ENCODE results near the gene PLEKHH2. TPM values are rescaled to one million over a fixed set of nuclear protein-coding genes. Genes with fewer than 3 reads are reported as not detected.
"Not testable (repeated sequence)": the region's sequence is repeated elsewhere in the genome, so short reads cannot be mapped to it uniquely, and the experiment has no call there.

The PLEKHH2 gene
- total RNA-seq, 1 donor from 2014 or later = 21.3 TPM

GRCh38 chr2:43707255-43708015, 70.4 kb downstream of the PLEKHH2 start:
- no peak overlapping the region for H3K4me3 Mint-ChIP-seq (ENCODE audit: low read depth)
- intact Hi-C loops (cut with micrococcal nuclease) = no loop called here
- no peak overlapping the region for H3K27ac Mint-ChIP-seq

DNA sequence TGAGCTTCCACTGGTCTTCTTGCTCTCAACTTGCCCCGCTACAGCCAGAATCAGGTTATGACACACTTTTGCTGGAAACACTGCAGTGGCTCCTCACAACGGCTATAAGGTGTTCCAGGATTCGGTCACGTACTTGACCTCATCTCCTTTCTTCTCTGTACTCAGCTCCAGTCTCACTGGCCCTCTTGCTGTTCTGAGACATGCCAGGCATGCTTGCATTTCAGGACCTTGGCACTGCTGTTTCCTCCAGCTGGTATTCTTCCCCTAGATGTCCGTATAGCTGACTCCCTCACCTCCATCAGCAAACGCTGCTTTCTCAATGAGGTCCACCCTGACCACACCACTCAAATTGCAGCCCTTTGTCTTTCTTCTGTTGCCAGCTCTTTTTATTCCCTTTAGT, 71.1 kb downstream of the PLEKHH2 start:
- intact Hi-C loops (cut with micrococcal nuclease) = no loop called here
- no peak for DNase-seq (ENCODE audit: low spot score)

More at GRCh38 chr2:43707255-43708015, 70.4 kb downstream of the PLEKHH2 start:
- Mint-ChIP-seq H3K9me3 (no peaks in the 10 kb centered on the region), H3K4me1 (ENCODE audit: low read depth) (no peaks in the 10 kb centered on the region), H3K27me3 (ENCODE audit: low read depth) (no peaks in the 10 kb centered on the region), H3K36me3 (ENCODE audit: low read depth) (peaks cover 21% of the 10 kb centered on the region)
- DNase-seq (ENCODE audit: low spot score) = no peak

DNA sequence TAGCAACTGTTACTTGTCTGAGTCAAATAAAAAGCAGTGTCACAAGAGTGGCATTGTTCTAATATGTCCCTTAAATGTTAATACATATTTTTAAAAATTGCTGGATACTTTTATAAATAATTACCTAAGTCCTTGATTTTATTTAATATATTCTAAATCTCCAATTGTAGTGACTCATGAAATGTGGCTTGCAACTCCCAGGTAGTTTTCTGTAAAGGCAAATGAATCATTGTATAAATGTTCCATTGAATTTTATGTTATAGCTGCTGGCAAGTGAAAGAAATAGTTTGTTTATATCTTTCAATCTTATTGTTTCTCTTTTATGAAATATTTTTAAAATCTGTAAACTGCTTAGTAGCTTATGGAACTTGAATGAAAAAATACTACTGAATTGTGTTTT, 71.8 kb downstream of the PLEKHH2 start:
- intact Hi-C loops (cut with micrococcal nuclease) = no loop called here
- H3K9me3 Mint-ChIP-seq = no peaks in the 10 kb centered on the region
- DNase-seq (ENCODE audit: low spot score) = no peak
- H3K27ac Mint-ChIP-seq = no peak overlapping the region
- no peaks in the 10 kb centered on the region for H3K4me1 Mint-ChIP-seq (ENCODE audit: low read depth)
- no peak overlapping the region for H3K4me3 Mint-ChIP-seq (ENCODE audit: low read depth)
- peaks cover 22% of the 10 kb centered on the region for H3K36me3 Mint-ChIP-seq (ENCODE audit: low read depth)
- H3K27me3 Mint-ChIP-seq (ENCODE audit: low read depth) = no peaks in the 10 kb centered on the region

More for the DNA sequence above, 71.1 kb downstream of the PLEKHH2 start:
- no peaks in the 10 kb centered on the region for H3K4me1 Mint-ChIP-seq (ENCODE audit: low read depth)
- H3K36me3 Mint-ChIP-seq (ENCODE audit: low read depth) = peaks cover 22% of the 10 kb centered on the region
- no peaks in the 10 kb centered on the region for H3K9me3 Mint-ChIP-seq
- no peak overlapping the region for H3K4me3 Mint-ChIP-seq (ENCODE audit: low read depth)
- peak overlapping the region; percentile 14 for H3K27ac Mint-ChIP-seq
- no peaks in the 10 kb centered on the region for H3K27me3 Mint-ChIP-seq (ENCODE audit: low read depth)

GRCh38 chr2:43710866-43711265, 73.8 kb downstream of the PLEKHH2 start:
- H3K9me3 Mint-ChIP-seq = no peaks in the 10 kb centered on the region
- H3K4me3 Mint-ChIP-seq (ENCODE audit: low read depth) = no peak overlapping the region
- H3K4me1 Mint-ChIP-seq (ENCODE audit: low read depth) = peaks cover 3% of the 10 kb centered on the region
- H3K27ac Mint-ChIP-seq = no peak overlapping the region
- H3K36me3 Mint-ChIP-seq (ENCODE audit: low read depth) = peaks cover 19% of the 10 kb centered on the region
- no peak for DNase-seq (ENCODE audit: low spot score)
- intact Hi-C loops (cut with micrococcal nuclease) = no loop called here
- no peaks in the 10 kb centered on the region for H3K27me3 Mint-ChIP-seq (ENCODE audit: low read depth)

DNA sequence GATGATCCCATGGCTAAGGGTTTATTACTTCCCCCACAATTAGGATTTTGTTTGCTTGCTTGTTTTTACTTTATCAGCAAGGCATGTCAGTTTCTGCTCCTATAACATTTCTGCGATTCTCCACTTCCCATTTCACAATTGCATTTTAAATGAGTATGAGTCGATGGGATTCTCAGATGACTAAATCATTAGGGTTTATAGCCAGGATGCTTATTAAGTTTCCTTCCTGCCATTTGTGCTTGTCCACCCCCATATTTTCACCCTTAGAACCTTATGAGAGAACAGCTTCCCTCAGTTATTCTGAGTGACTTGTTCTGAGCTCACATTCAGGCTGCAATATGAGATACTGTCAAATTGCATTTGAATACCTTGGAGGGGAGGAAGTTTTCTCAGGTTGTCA, 77.1 kb downstream of the PLEKHH2 start:
- intact Hi-C loops (cut with micrococcal nuclease) = no loop called here
- Mint-ChIP-seq H3K27me3 (ENCODE audit: low read depth) (no peaks in the 10 kb centered on the region), H3K36me3 (ENCODE audit: low read depth) (peaks cover 13% of the 10 kb centered on the region), H3K4me3 (ENCODE audit: low read depth) (no peak overlapping the region), H3K9me3 (no peaks in the 10 kb centered on the region), H3K4me1 (ENCODE audit: low read depth) (peaks cover 4% of the 10 kb centered on the region), H3K27ac (no peak overlapping the region)
- DNase-seq (ENCODE audit: low spot score) = no peak

- Mint-ChIP-seq H3K4me3 (ENCODE audit: low read depth) (no peak overlapping the region), H3K27ac (no peak overlapping the region)
- intact Hi-C loops (cut with micrococcal nuclease) = no loop called here
Observed at GRCh38 chr2:43715300-43716098, 78.4 kb downstream of the PLEKHH2 start.

GRCh38 chr2:43717322-43717721, 80.3 kb downstream of the PLEKHH2 start:
- H3K4me3 Mint-ChIP-seq (ENCODE audit: low read depth) = no peak overlapping the region
- intact Hi-C loops (cut with micrococcal nuclease) = no loop called here
- H3K36me3 Mint-ChIP-seq (ENCODE audit: low read depth) = peaks cover 3% of the 10 kb centered on the region
- no peaks in the 10 kb centered on the region for H3K9me3 Mint-ChIP-seq
- no peak overlapping the region for H3K27ac Mint-ChIP-seq
- no peak for DNase-seq (ENCODE audit: low spot score)
- H3K27me3 Mint-ChIP-seq (ENCODE audit: low read depth) = no peaks in the 10 kb centered on the region
- H3K4me1 Mint-ChIP-seq (ENCODE audit: low read depth) = peaks cover 4% of the 10 kb centered on the region

More at GRCh38 chr2:43715300-43716098, 78.4 kb downstream of the PLEKHH2 start:
- no peaks in the 10 kb centered on the region for H3K27me3 Mint-ChIP-seq (ENCODE audit: low read depth)
- peaks cover 6% of the 10 kb centered on the region for H3K36me3 Mint-ChIP-seq (ENCODE audit: low read depth)
- DNase-seq (ENCODE audit: low spot score) = no peak
- H3K9me3 Mint-ChIP-seq = no peaks in the 10 kb centered on the region
- H3K4me1 Mint-ChIP-seq (ENCODE audit: low read depth) = peaks cover 4% of the 10 kb centered on the region

- Mint-ChIP-seq H3K4me1 (ENCODE audit: low read depth) (peaks cover 4% of the 10 kb centered on the region), H3K27ac (no peak overlapping the region), H3K36me3 (ENCODE audit: low read depth) (no peaks in the 10 kb centered on the region), H3K27me3 (ENCODE audit: low read depth) (no peaks in the 10 kb centered on the region), H3K4me3 (ENCODE audit: low read depth) (no peak overlapping the region), H3K9me3 (no peaks in the 10 kb centered on the region)
- intact Hi-C loops (cut with micrococcal nuclease) = no loop called here
- no peak for DNase-seq (ENCODE audit: low spot score)
Observed at GRCh38 chr2:43718530-43719124, 81.6 kb downstream of the PLEKHH2 start.

- Mint-ChIP-seq H3K9me3 (no peaks in the 10 kb centered on the region), H3K36me3 (ENCODE audit: low read depth) (no peaks in the 10 kb centered on the region), H3K4me1 (ENCODE audit: low read depth) (peaks cover 3% of the 10 kb centered on the region), H3K27ac (peak overlapping the region; percentile 6), H3K4me3 (ENCODE audit: low read depth) (no peak overlapping the region), H3K27me3 (ENCODE audit: low read depth) (no peaks in the 10 kb centered on the region)
- DNase-seq (ENCODE audit: low spot score) = no peak
- intact Hi-C loops (cut with micrococcal nuclease) = no loop called here
Observed at GRCh38 chr2:43724728-43725526, 87.9 kb downstream of the PLEKHH2 start.

DNA sequence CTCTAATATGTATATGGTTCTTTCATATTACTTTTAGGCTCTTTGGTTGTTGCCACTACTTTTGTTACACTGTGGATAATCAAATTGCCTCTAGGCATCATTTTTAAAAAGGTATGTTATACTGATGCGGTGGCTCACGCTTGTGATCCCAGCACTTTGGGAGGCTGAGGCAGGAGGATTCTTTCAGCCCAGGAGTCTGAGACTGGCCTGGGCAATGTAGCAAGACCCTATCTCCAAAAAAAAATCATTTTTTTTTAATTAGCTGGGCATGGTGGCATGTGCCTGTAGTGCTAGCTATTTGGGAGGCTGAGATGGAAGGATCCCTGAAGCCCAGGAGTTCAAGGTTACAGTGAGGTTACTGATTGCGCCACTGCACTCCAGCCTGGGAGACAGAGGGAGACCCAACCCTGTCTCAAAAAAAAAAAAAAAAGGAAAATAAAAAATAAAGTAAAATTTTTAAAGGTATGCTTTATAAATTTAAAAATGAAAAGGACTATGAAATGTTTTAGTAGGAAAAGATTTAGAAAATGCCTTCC, 88.7 kb downstream of the PLEKHH2 start:
- Mint-ChIP-seq H3K9me3 (no peaks in the 10 kb centered on the region), H3K4me1 (ENCODE audit: low read depth) (peaks cover 3% of the 10 kb centered on the region), H3K4me3 (ENCODE audit: low read depth) (no peak overlapping the region), H3K27ac (peak overlapping the region; percentile 1), H3K27me3 (ENCODE audit: low read depth) (no peaks in the 10 kb centered on the region), H3K36me3 (ENCODE audit: low read depth) (peaks cover 3% of the 10 kb centered on the region)
- intact Hi-C loops (cut with micrococcal nuclease) = no loop called here
- no peak for DNase-seq (ENCODE audit: low spot score)

GRCh38 chr2:43726961-43727633, 90.0 kb downstream of the PLEKHH2 start:
- H3K4me1 Mint-ChIP-seq (ENCODE audit: low read depth); H3K27me3 Mint-ChIP-seq (ENCODE audit: low read depth); H3K4me3 Mint-ChIP-seq (ENCODE audit: low read depth); H3K9me3 Mint-ChIP-seq; intact Hi-C loops (cut with micrococcal nuclease); H3K36me3 Mint-ChIP-seq (ENCODE audit: low read depth); DNase-seq (ENCODE audit: low spot score): not testable (repeated sequence)
- H3K27ac Mint-ChIP-seq = peak overlapping the region; percentile 46

DNA sequence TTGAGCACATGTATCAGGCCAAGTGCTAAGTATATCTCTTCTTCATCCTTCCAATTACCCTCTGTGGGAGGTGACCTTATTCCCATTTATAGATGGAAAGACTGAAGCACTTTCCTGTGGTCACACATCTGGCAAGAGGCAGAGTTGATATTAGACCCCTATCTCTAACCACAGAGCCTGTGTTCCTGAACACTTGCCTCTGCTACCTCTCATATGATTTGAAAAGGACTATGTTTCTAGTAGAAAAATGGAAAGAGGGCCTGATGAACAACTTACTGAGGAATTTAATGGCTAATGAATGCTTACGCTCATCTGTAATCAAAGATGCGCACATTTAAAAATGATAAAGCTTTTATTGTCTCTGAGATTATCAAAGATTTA, 90.6 kb downstream of the PLEKHH2 start:
- Mint-ChIP-seq H3K4me1 (ENCODE audit: low read depth) (peaks cover 3% of the 10 kb centered on the region), H3K36me3 (ENCODE audit: low read depth) (peaks cover 12% of the 10 kb centered on the region), H3K4me3 (ENCODE audit: low read depth) (no peak overlapping the region), H3K9me3 (no peaks in the 10 kb centered on the region), H3K27ac (no peak overlapping the region), H3K27me3 (ENCODE audit: low read depth) (no peaks in the 10 kb centered on the region)
- intact Hi-C loops (cut with micrococcal nuclease) = no loop called here
- no peak for DNase-seq (ENCODE audit: low spot score)

Measured in activated T-helper 2 cell treated with anti-CD3 and anti-CD28 coated beads, Interferon-gamma antibody, Interleukin-2, Interleukin-4, amounts not matched to agents 10 μg/mL and 5 μg/mL and 100 μg/mL, durations not matched to agents 14 hours and 24 hours and 36 hours (primary cell).